GM23248 (cell line): Measurements from ENCODE around the gene CDC42EP5. TPM values are rescaled to one million over a fixed set of nuclear protein-coding genes. Genes with fewer than 3 reads are reported as not detected.

Experiments used
- DNase-seq: peaks from one replicate; pipeline ENCODE4 v3.0.0-alpha.2; 2015
- H2AFZ ChIP-seq: fragments of 200-600 bp; sonication (generic); 2 replicates; pipeline ENCODE4 v1.6.1; 2016; ENCODE audit warnings: antibody characterized with exemption
- H3F3A ChIP-seq: fragments of 200-600 bp; sonication (generic); 2 replicates; pipeline ENCODE4 v1.6.1; 2016; ENCODE audit warnings: mild to moderate bottlenecking, antibody characterized with exemption, mixed run types; ENCODE audit not compliant: insufficient read depth
- H3K27ac ChIP-seq: fragments of 200-600 bp; sonication (generic); 2 replicates; pipeline ENCODE4 v1.5.1; 2016; ENCODE audit warnings: mild to moderate bottlenecking
- H3K27me3 ChIP-seq: fragments of 200-600 bp; sonication (generic); replicated peaks from 2 replicates; pipeline ENCODE4 v1.6.1; 2016; ENCODE audit warnings: mild to moderate bottlenecking; ENCODE audit not compliant: insufficient read depth
- H3K36me3 ChIP-seq: fragments of 200-600 bp; sonication (generic); 2 replicates; pipeline ENCODE4 v1.6.1; 2016; ENCODE audit warnings: low read depth, mild to moderate bottlenecking
- H3K4me1 ChIP-seq: fragments of 200-600 bp; sonication (generic); 2 replicates; pipeline ENCODE4 v1.6.1; 2016; ENCODE audit warnings: mild to moderate bottlenecking; ENCODE audit not compliant: insufficient read depth
- H3K4me2 ChIP-seq: fragments of 200-600 bp; sonication (generic); one replicate; pipeline ENCODE4 v1.6.1; 2016; ENCODE audit warnings: mild to moderate bottlenecking; ENCODE audit not compliant: unreplicated experiment
- H3K4me3 ChIP-seq: fragments of 200-600 bp; sonication (generic); 2 replicates; pipeline ENCODE4 v1.5.1; 2016; ENCODE audit warnings: mild to moderate bottlenecking
- H3K79me2 ChIP-seq: fragments of 200-600 bp; sonication (generic); 2 replicates; pipeline ENCODE4 v1.6.1; 2016; ENCODE audit warnings: mild to moderate bottlenecking; ENCODE audit not compliant: insufficient read depth
- H3K9ac ChIP-seq: fragments of 200-600 bp; sonication (generic); 2 replicates; pipeline ENCODE4 v1.6.1; 2016; ENCODE audit warnings: mild to moderate bottlenecking
- H3K9me2 ChIP-seq: fragments of 200-600 bp; sonication (generic); 2 replicates; pipeline ENCODE4 v1.6.1; 2016; ENCODE audit warnings: mixed run types, mild to moderate bottlenecking, moderate library complexity; ENCODE audit not compliant: insufficient read depth
- H3K9me3 ChIP-seq: fragments of 200-600 bp; sonication (generic); one replicate; pipeline ENCODE4 v1.6.1; 2017; ENCODE audit warnings: low read depth
- H4K20me1 ChIP-seq: fragments of 200-600 bp; sonication (generic); 2 replicates; pipeline ENCODE4 v1.6.0; 2016; ENCODE audit not compliant: insufficient read depth
- EZH2 ChIP-seq: fragments of 200-600 bp; sonication (generic); IDR thresholded peaks from 2 replicates; pipeline ENCODE4 v1.6.1; 2018; ENCODE audit warnings: antibody characterized with exemption, mild to moderate bottlenecking; ENCODE audit not compliant: insufficient read depth, poor library complexity, severe bottlenecking
- EZH2phosphoT487 ChIP-seq: fragments of 200-600 bp; sonication (generic); IDR thresholded peaks from 2 replicates; pipeline ENCODE4 v1.6.1; 2018; ENCODE audit warnings: antibody characterized with exemption, moderate library complexity, mild to moderate bottlenecking, low read depth; ENCODE audit not compliant: insufficient read depth
- WGBS, 2 experiments: methylation state at CpG; one replicate each; pipeline ENCODE4 v1.1.6; 2015 to 2017; ENCODE audit warnings: low lambda C conversion rate in 2 of 2, low coverage in 1 of 2; ENCODE audit errors: missing lambda C conversion rate in 2 of 2; 5-methylcytosine and 5-hydroxymethylcytosine counted together
- in situ Hi-C: fragments of 300-500 bp; cut with MboI; formaldehyde crosslinking; loops from 2 replicates; pipeline ENCODE4 v1.15.0; 2020
- polyA plus RNA-seq: library from polyadenylated mRNA; unstranded; fragments of >200 nt; fragmentation: Nextera tagmentation; extraction: Ambion mirVana; gene quantifications from 2 replicates; pipeline ENCODE4 v1.2.1, GENCODE V29; 2016
- total RNA-seq: library from RNA; depleted of rRNA; stranded (reverse); fragments of >200 nt; shearing (Covaris generic); gene quantifications from 2 replicates; pipeline ENCODE4 v1.2.3, GENCODE V29; 2014

The CDC42EP5 gene
- total and polyA plus RNA-seq, 2 experiments from 2014 or later, result 4.4 to 51.7 TPM

DNA sequence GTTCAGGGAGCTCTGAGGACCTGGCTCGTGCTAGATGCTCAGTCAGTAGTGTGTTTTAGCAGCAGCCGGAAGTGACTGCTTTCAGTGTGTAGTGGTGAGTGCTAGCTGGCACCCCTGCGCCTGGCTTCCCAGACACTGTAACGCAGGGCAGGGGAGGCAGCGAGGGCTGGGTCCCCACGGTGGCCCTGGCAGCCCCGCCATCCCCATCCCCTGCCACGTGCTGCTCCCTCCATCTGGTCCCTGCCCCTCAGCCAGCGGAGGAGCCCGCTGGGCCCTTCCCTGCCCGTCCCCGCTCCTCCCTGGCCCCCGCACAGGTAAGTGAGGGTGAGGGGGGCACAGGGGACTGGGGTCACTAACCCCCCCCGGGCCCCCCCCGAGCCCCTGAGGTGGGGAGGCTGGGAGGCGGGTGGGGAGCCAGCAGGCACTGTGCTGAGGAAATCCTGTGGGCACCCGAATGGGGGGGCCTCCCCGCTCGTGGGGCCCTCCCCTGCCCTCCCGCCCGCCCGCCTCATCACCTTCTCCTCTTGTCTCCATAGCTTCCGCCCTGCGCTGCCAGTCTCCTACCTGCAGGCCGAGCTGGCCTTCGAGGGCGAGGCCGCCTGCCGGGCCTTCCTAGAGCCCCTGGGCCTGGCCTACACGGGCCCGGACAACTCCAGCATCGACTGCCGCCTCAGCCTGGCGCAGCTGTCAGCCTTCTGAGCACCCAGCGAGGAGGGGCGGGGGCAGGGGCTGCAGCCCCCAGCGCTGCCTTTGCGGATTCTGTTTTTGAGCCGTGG lies 12.7 kb downstream of the CDC42EP5 start:
- H3K4me2 ChIP-seq, result no peak overlapping the region
- WGBS, 2 experiments, result 81 to 86% methylated on average over 19 to 36 of the region's 39 CpGs
- H3K4me3 ChIP-seq, result no peak overlapping the region
- no peak overlapping the region for H3K9ac ChIP-seq
- H3K27ac ChIP-seq, result 0 out of 2 replicates have a peak overlapping the region, but pooled peaks have one; percentile 25
- TF ChIP-seq EZH2 (no peak), EZH2phosphoT487 (no peak)
- H3K9me3 ChIP-seq, result no peaks in the 10 kb centered on the region
- peaks cover 15% of the 10 kb centered on the region; the same call in 1 of the 2 replicates for H3F3A ChIP-seq
- peaks cover 8% of the 10 kb centered on the region for H3K4me1 ChIP-seq
- DNase-seq, result no peak
- H3K79me2 ChIP-seq, result peaks cover 70% of the 10 kb centered on the region
- no peak overlapping the region for H2AFZ ChIP-seq
- H3K27me3 ChIP-seq, result no peaks in the 10 kb centered on the region
- no peaks in the 10 kb centered on the region for H3K9me2 ChIP-seq
- H4K20me1 ChIP-seq, result no peaks in the 10 kb centered on the region
- in situ Hi-C loops, result loop anchor here (25.0 kb wide), 1 partner anchor 1202 kb away; the partner anchor contains the start of gene U2AF2
- H3K36me3 ChIP-seq, result peaks cover 23% of the 10 kb centered on the region; the same call in 1 of the 2 replicates

DNA sequence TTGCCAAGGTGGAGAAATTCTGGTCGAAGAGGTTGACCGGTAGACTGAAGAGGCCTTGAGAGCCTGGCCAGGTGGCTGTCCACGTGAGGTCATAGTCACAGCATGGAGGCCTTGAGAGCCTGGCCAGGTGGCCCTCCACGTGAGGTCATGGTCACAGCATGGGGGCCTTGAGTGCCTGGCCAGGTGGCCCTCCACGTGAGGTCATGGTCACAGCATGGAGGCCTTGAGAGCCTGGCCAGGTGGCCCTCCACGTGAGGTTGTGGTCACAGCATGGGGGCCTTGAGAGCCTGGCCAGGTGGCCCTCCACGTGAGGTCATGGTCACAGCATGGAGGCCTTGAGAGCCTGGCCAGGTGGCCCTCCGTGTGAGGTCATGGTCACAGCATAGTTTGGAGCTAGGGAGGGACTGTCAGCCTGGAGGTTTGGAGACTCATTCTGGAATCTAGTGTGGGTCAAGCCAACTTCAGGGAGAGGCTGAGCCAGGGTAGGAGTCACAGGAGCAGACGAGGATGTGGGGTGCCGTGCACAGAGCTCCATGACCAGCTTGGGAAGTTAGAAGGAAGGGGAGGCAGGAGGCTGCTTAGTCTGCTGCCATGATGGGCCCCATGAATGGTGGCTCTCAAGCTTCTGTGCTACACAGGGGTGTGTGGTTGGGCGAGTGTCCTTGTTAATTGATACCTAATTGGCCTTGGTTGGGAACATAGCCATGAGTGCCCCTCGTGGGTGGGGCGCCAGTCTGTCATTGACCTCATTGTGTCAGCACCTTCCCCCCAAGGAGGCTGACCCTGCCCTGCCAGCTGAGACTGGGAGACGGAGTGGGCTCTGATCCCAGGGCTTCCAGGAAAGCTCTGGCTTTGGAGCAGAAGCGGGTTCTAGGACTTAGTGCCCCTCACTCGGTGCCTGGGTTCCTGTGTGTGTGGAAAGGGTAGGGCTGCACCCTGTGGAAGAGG lies 13.5 kb downstream of the CDC42EP5 start:
- H3K4me2 ChIP-seq, result no peak overlapping the region
- H3K9me2 ChIP-seq, result no peaks in the 10 kb centered on the region
- peak overlapping the region; percentile 25; the same call in 1 of the 2 replicates for H3K27ac ChIP-seq
- in situ Hi-C loops, result loop anchor here (25.0 kb wide), 1 partner anchor 1203 kb away; the partner anchor contains the start of gene U2AF2
- H4K20me1 ChIP-seq, result no peaks in the 10 kb centered on the region
- H3K27me3 ChIP-seq, result no peaks in the 10 kb centered on the region
- H3K36me3 ChIP-seq, result peaks cover 29% of the 10 kb centered on the region; the same call in 1 of the 2 replicates
- DNase-seq, result peak; percentile 50
- WGBS, 2 experiments, result 67 to 74% methylated on average over 15 to 16 of the region's 16 CpGs
- no peak overlapping the region for H2AFZ ChIP-seq
- TF ChIP-seq EZH2phosphoT487 (no peak), EZH2 (no peak)
- peaks cover 8% of the 10 kb centered on the region for H3K4me1 ChIP-seq
- no peak overlapping the region for H3K4me3 ChIP-seq
- peaks cover 78% of the 10 kb centered on the region for H3K79me2 ChIP-seq
- H3F3A ChIP-seq, result peaks cover 15% of the 10 kb centered on the region; the same call in 1 of the 2 replicates
- H3K9ac ChIP-seq, result no peak overlapping the region
- no peaks in the 10 kb centered on the region for H3K9me3 ChIP-seq

DNA sequence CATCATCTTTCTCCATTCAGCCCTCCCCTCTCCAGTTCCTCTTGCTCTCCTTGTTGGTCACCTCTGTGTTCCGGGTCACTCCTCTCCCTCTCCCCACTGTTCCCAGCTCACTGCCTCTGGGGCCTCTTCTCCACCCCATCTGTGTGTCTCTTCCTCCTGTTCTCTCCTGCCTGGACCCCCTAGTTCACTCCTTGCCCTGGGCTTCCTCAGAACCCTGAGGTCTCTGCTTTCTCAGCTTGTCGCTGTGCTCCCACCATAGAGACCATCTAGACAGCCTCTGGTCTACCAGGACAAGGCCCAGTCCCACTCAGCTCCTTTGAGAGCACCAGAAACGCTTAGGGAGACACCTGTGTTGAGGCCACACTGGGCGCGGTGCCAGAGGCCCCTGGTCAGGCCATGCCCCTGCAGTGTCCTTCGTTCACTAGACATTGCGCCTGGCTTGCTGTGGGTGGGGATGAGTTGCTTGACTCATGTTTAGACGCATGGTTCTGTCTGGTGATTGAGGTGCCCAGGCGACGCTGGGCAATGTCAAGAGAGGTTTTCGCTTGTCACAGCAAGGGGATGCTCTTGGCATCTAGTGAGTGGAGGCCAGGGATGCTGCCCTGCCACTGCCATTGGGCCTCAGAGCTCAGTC lies 14.3 kb downstream of the CDC42EP5 start:
- Histone ChIP-seq H3K9me2 (no peaks in the 10 kb centered on the region), H3K27me3 (no peaks in the 10 kb centered on the region), H3K9me3 (no peaks in the 10 kb centered on the region), H3K4me3 (no peak overlapping the region), H3K79me2 (peaks cover 86% of the 10 kb centered on the region), H3F3A (peaks cover 15% of the 10 kb centered on the region; the same call in 1 of the 2 replicates), H3K9ac (no peak overlapping the region), H3K36me3 (peaks cover 33% of the 10 kb centered on the region; the same call in 1 of the 2 replicates), H3K4me1 (peaks cover 8% of the 10 kb centered on the region), H3K4me2 (no peak overlapping the region), H2AFZ (no peak overlapping the region), H3K27ac (no peak overlapping the region), H4K20me1 (no peaks in the 10 kb centered on the region)
- no peak for DNase-seq
- TF ChIP-seq EZH2phosphoT487 (no peak), EZH2 (no peak)
- 88 to 92% methylated on average over 11 of the region's 11 CpGs for WGBS, 2 experiments
- in situ Hi-C loops, result loop anchor here (25.0 kb wide), 1 partner anchor 1204 kb away; the partner anchor contains the start of gene U2AF2
